Breast epithelium (tissue), 3 donors: ENCODE results near the gene FBXO33.

Source experiments
- CTCF ChIP-seq, 3 donors: fragments of 450-650 bp; IDR thresholded peaks; one replicate each; pipeline ENCODE4 v1.5.1; 2016 to 2017; ENCODE audit warnings: antibody characterized with exemption in 3 of 3, mild to moderate bottlenecking in 3 of 3, moderate library complexity in 3 of 3
- POLR2A ChIP-seq: fragments of 450-650 bp; IDR thresholded peaks from one replicate; pipeline ENCODE4 v1.6.1; 2016; ENCODE audit warnings: antibody characterized with exemption, mild to moderate bottlenecking, moderate library complexity
- POLR2AphosphoS5 ChIP-seq, 3 donors: sonication (generic); formaldehyde crosslinking; IDR thresholded peaks; one replicate each; pipeline ENCODE4 v1.6.1; 2017; ENCODE audit warnings: antibody characterized with exemption in 3 of 3

DNA sequence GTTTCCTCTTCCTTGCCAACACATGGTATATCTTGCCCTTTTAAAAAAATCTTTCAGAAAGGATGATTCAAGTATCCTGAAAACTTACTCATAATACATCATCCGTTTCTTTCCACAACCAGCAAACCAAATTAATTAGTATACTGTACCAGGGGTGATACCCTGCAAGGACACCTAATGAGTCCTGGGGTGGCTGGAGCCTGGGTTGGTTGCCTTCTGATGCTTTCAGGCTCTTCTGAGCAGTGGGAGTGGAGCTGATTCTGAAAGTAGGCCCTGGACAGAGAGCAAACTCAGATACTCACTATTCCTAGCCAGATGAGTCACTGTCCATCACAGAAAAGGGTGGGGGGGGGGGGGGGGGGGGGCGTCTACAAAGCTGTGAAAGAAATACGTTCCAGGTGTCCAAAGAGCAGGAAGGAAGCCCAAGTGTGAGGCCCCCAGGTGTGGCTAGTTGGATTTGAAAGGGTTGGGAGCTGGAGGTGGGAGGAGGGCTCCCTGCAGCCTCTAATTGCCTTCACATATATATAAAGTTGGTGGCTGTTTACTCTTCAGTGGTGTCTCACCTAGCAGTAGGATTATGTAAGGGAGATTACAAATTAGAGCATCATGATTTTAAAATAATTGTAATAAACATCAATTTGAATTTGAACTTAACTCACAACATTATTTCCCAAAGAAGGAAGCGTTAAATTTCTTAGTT, 36.5 kb downstream of the FBXO33 start:
- TF ChIP-seq CTCF (IDR thresholded peaks at IDR 0.05) (no peak), POLR2A (no peak), POLR2AphosphoS5 (IDR thresholded peaks at IDR 0.05) (no peak)
